ENCODE results near the gene PTTG1IP. TPM values are rescaled to one million over a fixed set of nuclear protein-coding genes. Genes with fewer than 3 reads are reported as not detected.

Gene PTTG1IP
- total RNA-seq, 1 donor from 2014 or later, result 468 TPM

- Histone ChIP-seq H3K9me3 (peaks cover 19 to 31% of the 10 kb centered on the region in 2 donors), H3K4me1 (peaks cover 5 to 12% of the 10 kb centered on the region in 2 donors), H3K27ac (no peak overlapping the region), H3K27me3 (no peaks in the 10 kb centered on the region), H3K4me3 (no peak overlapping the region), H3K36me3 (no peaks in the 10 kb centered on the region)
- intact Hi-C loops (cut with DNase I), result no loop called here
- TF ChIP-seq CTCF (IDR thresholded peaks at IDR 0.05), result no peak
- DNase-seq (ENCODE audit: low spot score in 2 of 2), result no peak
These were observed 52.6 kb downstream of the PTTG1IP start for GRCh38 chr21:44820851-44821250.

- Histone ChIP-seq H3K27me3 (no peaks in the 10 kb centered on the region), H3K27ac (no peak overlapping the region), H3K4me3 (no peak overlapping the region), H3K36me3 (no peaks in the 10 kb centered on the region), H3K4me1 (peaks cover 5 to 12% of the 10 kb centered on the region in 2 donors), H3K9me3 (peaks cover 19 to 31% of the 10 kb centered on the region in 2 donors)
- no peak for DNase-seq (ENCODE audit: low spot score in 2 of 2)
- intact Hi-C loops (cut with DNase I), result loop anchor here (2.0 to 10.0 kb wide), 2 partner anchors 49 to 315 kb away; no protein-coding TSS in a partner anchor
- TF ChIP-seq CTCF (IDR thresholded peaks at IDR 0.05), result no peak
These were observed 53.9 kb downstream of the PTTG1IP start for GRCh38 chr21:44819283-44820243.

- intact Hi-C loops (cut with DNase I), result loop anchor here (1.0 to 10.0 kb wide), 3 partner anchors 17 to 316 kb away; partner anchors contain the start of gene UBE2G2
- H3K4me3 ChIP-seq, result peak overlapping the region; percentile 60 to 85
- no peak for TF ChIP-seq CTCF (IDR thresholded peaks at IDR 0.05)
- peak overlapping the region; percentile 73 to 82 for H3K27ac ChIP-seq
- peaks cover 0 to 1% of the 10 kb centered on the region in 2 donors for H3K36me3 ChIP-seq
- DNase-seq (ENCODE audit: low spot score in 2 of 2), result no peak
- H3K9me3 ChIP-seq, result peaks cover 19 to 31% of the 10 kb centered on the region in 2 donors
- peaks cover 5 to 12% of the 10 kb centered on the region in 2 donors for H3K4me1 ChIP-seq
- no peaks in the 10 kb centered on the region for H3K27me3 ChIP-seq
These were observed 54.9 kb downstream of the PTTG1IP start for GRCh38 chr21:44818640-44819011.

GRCh38 chr21:44817914-44818639, 55.4 kb downstream of the PTTG1IP start, which contains the start of gene SUMO3:
Gene SUMO3, minus strand, starts transcription at chr21:44818062. Its CDS starts 94 bp downstream, at chr21:44817968.
- no peak for TF ChIP-seq CTCF (IDR thresholded peaks at IDR 0.05)
- intact Hi-C loops (cut with DNase I), result loop anchor here (1.0 to 10.0 kb wide), 4 partner anchors 17 to 317 kb away; partner anchors contain the start of genes PTTG1IP and UBE2G2
- peak in 1 of 2 donors; percentile 87 for DNase-seq (ENCODE audit: low spot score in 2 of 2)

GRCh38 chr21:44817506-44817880, 56.0 kb downstream of the PTTG1IP start:
- H3K4me1 ChIP-seq, result peaks cover 5 to 12% of the 10 kb centered on the region in 2 donors
- intact Hi-C loops (cut with DNase I), result loop anchor here (1.0 to 10.0 kb wide), 2 partner anchors 56 to 317 kb away; partner anchors contain the start of gene PTTG1IP
- no peaks in the 10 kb centered on the region for H3K27me3 ChIP-seq
- peak overlapping the region; percentile 60 to 85 for H3K4me3 ChIP-seq
- TF ChIP-seq CTCF (IDR thresholded peaks at IDR 0.05), result no peak
- peaks cover 16 to 27% of the 10 kb centered on the region in 2 donors for H3K9me3 ChIP-seq
- peak; percentile 51 to 93 for DNase-seq (ENCODE audit: low spot score in 2 of 2)
- H3K27ac ChIP-seq, result peak overlapping the region; percentile 73 to 82
- H3K36me3 ChIP-seq, result peaks cover 0 to 13% of the 10 kb centered on the region in 2 donors

More at GRCh38 chr21:44817914-44818639, 55.4 kb downstream of the PTTG1IP start, which contains the start of gene SUMO3:
- Histone ChIP-seq H3K4me1 (peaks cover 5 to 12% of the 10 kb centered on the region in 2 donors), H3K27ac (peak within 1 kb of the TSS; percentile 73 to 82), H3K9me3 (peaks cover 19 to 31% of the 10 kb centered on the region in 2 donors), H3K36me3 (peaks cover 0 to 7% of the 10 kb centered on the region in 2 donors), H3K4me3 (peak within 1 kb of the TSS; percentile 60 to 85), H3K27me3 (no peaks in the 10 kb centered on the region)

All from ascending aorta (tissue), 2 donors.